ENCODE measurements around the gene MIDN.

MIDN gene

DNA sequence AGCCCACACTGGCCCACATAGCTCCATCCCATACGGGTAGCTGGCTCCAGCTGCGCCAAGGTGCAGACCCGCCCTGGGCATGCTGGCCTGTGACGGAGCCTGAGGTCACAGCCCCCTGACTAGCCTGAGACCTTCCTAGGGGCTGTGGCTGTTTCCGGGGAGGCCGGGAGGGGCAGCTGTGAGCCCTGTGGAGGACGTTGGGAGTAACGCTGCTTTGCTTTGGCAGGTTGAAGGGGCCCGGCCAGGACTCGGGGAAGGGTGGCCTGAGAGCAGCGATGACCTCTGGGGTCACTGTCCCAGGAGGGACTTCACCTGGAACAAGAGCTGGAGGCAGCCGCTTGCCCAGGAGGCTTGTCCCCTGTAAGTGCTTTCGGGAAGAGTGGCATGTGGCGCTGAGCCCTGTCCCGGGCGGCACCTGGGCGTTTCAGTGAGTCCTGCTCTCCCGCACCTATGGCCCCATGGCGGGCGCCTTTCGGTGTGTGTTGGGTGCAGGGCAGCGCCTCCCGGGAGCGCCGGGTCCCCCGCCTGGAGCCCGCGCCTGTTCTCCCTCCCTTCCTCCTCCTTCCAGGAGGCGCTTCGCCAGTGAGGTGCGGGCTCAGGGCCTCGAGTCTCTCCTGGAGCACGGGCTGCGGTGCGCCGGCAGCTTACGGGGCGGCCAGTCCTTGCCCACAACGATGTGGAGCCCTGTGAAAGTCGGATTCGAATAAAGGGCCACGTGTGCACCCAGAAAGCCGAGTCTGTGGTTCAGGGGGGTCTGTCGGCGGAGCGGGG is 25.9 kb downstream of the MIDN start:
- Histone ChIP-seq H3F3A (ENCODE audit: insufficient read depth, low read length) (peaks cover 16% of the 10 kb centered on the region), H4K20me1 (ENCODE audit: insufficient read depth, low read length) (no peaks in the 10 kb centered on the region), H3K27ac (ENCODE audit: low read depth, low read length, poor library complexity, severe bottlenecking) (peak overlapping the region; percentile 22), H3K9ac (ENCODE audit: low read length) (peak overlapping the region; percentile 75; the same call in 1 of the 2 replicates), H2AFZ (ENCODE audit: low read length) (no peak overlapping the region), H3K9me2 (ENCODE audit: low read depth, low read length) (no peaks in the 10 kb centered on the region), H3K79me2 (ENCODE audit: insufficient read depth, low read length) (peaks cover 16% of the 10 kb centered on the region), H3K4me3 (ENCODE audit: low read depth, low read length, poor library complexity, severe bottlenecking) (peak overlapping the region; percentile 84), H3K9me3 (ENCODE audit: low read length) (no peaks in the 10 kb centered on the region), H3K27me3 (ENCODE audit: insufficient read depth, low read length) (no peaks in the 10 kb centered on the region), H3K4me2 (ENCODE audit: low read length) (peak overlapping the region; percentile 62), H3K36me3 (ENCODE audit: insufficient read depth, low read length) (peaks cover 80% of the 10 kb centered on the region), H3K4me1 (ENCODE audit: insufficient read depth, low read length, severe bottlenecking) (peaks cover 60% of the 10 kb centered on the region)
- TF ChIP-seq EZH2 (IDR thresholded peaks at IDR 0.05; ENCODE audit: borderline replicate concordance, low read length): no peak
- TF ChIP-seq, protein P1, sequence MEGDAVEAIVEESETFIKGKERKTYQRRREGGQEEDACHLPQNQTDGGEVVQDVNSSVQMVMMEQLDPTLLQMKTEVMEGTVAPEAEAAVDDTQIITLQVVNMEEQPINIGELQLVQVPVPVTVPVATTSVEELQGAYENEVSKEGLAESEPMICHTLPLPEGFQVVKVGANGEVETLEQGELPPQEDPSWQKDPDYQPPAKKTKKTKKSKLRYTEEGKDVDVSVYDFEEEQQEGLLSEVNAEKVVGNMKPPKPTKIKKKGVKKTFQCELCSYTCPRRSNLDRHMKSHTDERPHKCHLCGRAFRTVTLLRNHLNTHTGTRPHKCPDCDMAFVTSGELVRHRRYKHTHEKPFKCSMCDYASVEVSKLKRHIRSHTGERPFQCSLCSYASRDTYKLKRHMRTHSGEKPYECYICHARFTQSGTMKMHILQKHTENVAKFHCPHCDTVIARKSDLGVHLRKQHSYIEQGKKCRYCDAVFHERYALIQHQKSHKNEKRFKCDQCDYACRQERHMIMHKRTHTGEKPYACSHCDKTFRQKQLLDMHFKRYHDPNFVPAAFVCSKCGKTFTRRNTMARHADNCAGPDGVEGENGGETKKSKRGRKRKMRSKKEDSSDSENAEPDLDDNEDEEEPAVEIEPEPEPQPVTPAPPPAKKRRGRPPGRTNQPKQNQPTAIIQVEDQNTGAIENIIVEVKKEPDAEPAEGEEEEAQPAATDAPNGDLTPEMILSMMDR (IDR thresholded peaks at IDR 0.05; ENCODE audit: low read length): no peak

DNA sequence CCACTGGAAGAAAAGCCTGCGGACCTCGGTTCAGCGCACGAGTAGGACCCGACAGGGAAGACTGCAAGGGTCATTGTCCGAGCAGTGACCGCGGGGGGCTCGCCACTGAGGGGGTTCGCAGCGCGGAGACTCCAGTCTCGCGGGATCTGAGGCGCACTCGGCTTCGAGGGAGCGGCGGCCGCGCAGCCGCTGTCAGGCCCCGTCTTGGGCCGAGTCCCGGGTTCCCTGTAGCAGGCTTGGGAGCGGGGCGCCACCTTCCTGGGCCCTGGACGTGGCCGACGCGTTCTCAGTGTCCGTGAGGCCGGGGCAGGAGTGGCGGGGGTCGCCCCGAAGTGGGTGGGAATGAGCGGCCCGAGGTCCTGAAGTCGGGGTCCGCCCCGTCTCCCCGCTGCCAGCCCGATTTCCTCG is 26.5 kb downstream of the MIDN start:
- H3K4me1 ChIP-seq (ENCODE audit: insufficient read depth, low read length, severe bottlenecking): peaks cover 60% of the 10 kb centered on the region
- H3K9me2 ChIP-seq (ENCODE audit: low read depth, low read length): no peaks in the 10 kb centered on the region
- no peaks in the 10 kb centered on the region for H3K27me3 ChIP-seq (ENCODE audit: insufficient read depth, low read length)
- H3F3A ChIP-seq (ENCODE audit: insufficient read depth, low read length): peaks cover 16% of the 10 kb centered on the region
- no peak overlapping the region for H2AFZ ChIP-seq (ENCODE audit: low read length)
- H3K9ac ChIP-seq (ENCODE audit: low read length): peak overlapping the region; percentile 75
- H3K79me2 ChIP-seq (ENCODE audit: insufficient read depth, low read length): peaks cover 13% of the 10 kb centered on the region
- H3K9me3 ChIP-seq (ENCODE audit: low read length): no peaks in the 10 kb centered on the region
- H3K27ac ChIP-seq (ENCODE audit: low read depth, low read length, poor library complexity, severe bottlenecking): peak overlapping the region; percentile 24
- peak overlapping the region; percentile 84 for H3K4me3 ChIP-seq (ENCODE audit: low read depth, low read length, poor library complexity, severe bottlenecking)
- no peaks in the 10 kb centered on the region for H4K20me1 ChIP-seq (ENCODE audit: insufficient read depth, low read length)
- peaks cover 82% of the 10 kb centered on the region for H3K36me3 ChIP-seq (ENCODE audit: insufficient read depth, low read length)
- H3K4me2 ChIP-seq (ENCODE audit: low read length): peak overlapping the region; percentile 62
- TF ChIP-seq, protein P1 (IDR thresholded peaks at IDR 0.05; ENCODE audit: low read length): no peak
- TF ChIP-seq EZH2 (IDR thresholded peaks at IDR 0.05; ENCODE audit: borderline replicate concordance, low read length): no peak

DNA sequence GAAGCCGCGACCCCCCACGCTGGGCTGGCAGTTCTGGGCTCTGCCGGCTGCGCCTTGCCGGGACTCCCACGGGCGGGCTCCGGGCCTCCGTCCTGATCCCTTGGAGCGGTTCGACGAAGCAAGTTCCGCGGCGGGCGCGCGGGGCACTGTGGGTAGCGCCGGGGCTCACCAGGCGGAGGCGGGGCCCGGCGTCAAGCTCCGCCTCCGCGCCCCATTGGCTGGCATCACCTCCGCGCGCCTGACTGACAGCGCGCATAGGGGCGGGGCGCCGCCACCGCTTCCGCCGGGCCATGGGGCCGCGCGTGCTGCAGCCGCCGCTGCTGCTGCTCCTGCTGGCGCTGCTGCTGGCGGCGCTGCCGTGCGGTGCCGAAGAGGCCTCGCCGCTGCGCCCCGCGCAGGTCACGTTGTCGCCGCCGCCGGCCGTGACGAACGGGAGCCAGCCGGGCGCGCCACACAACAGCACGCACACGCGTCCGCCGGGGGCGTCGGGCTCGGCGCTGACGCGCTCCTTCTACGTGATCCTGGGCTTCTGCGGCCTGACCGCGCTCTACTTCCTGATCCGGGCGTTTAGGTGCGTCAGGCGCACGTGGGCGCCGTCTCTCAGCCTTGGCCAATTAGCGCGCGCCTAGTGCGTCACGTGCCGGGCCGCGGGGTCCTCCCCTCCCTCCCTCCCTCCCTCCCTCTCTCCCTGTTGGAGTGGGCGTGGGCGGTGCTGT is 27.0 kb downstream of the MIDN start, which contains the start of gene FAM174C:
Gene FAM174C, plus strand, starts transcription at position 271 of the 716 bp plus-strand sequence. Its CDS starts 20 bp downstream, at position 291.
- peaks cover 56% of the 10 kb centered on the region for H3K4me1 ChIP-seq (ENCODE audit: insufficient read depth, low read length, severe bottlenecking)
- H4K20me1 ChIP-seq (ENCODE audit: insufficient read depth, low read length): no peaks in the 10 kb centered on the region
- peaks cover 16% of the 10 kb centered on the region for H3F3A ChIP-seq (ENCODE audit: insufficient read depth, low read length)
- H2AFZ ChIP-seq (ENCODE audit: low read length): no peak within 1 kb of the TSS
- H3K9me3 ChIP-seq (ENCODE audit: low read length): no peaks in the 10 kb centered on the region
- peak within 1 kb of the TSS; percentile 95 for H3K9ac ChIP-seq (ENCODE audit: low read length)
- TF ChIP-seq, protein P1 (IDR thresholded peaks at IDR 0.05; ENCODE audit: low read length): no peak
- TF ChIP-seq EZH2 (IDR thresholded peaks at IDR 0.05; ENCODE audit: borderline replicate concordance, low read length): no peak
- H3K9me2 ChIP-seq (ENCODE audit: low read depth, low read length): no peaks in the 10 kb centered on the region
- H3K27ac ChIP-seq (ENCODE audit: low read depth, low read length, poor library complexity, severe bottlenecking): peak within 1 kb of the TSS; percentile 85
- H3K36me3 ChIP-seq (ENCODE audit: insufficient read depth, low read length): peaks cover 82% of the 10 kb centered on the region
- H3K27me3 ChIP-seq (ENCODE audit: insufficient read depth, low read length): no peaks in the 10 kb centered on the region
- H3K4me3 ChIP-seq (ENCODE audit: low read depth, low read length, poor library complexity, severe bottlenecking): peak within 1 kb of the TSS; percentile 84
- peak within 1 kb of the TSS; percentile 91 for H3K4me2 ChIP-seq (ENCODE audit: low read length)
- H3K79me2 ChIP-seq (ENCODE audit: insufficient read depth, low read length): peaks cover 7% of the 10 kb centered on the region
